Measurements from ENCODE around the gene ROBO2.

GRCh38 chr3:77262361-77262760 is 222.5 kb downstream of the ROBO2 start:
- TF ChIP-seq, protein P1, sequence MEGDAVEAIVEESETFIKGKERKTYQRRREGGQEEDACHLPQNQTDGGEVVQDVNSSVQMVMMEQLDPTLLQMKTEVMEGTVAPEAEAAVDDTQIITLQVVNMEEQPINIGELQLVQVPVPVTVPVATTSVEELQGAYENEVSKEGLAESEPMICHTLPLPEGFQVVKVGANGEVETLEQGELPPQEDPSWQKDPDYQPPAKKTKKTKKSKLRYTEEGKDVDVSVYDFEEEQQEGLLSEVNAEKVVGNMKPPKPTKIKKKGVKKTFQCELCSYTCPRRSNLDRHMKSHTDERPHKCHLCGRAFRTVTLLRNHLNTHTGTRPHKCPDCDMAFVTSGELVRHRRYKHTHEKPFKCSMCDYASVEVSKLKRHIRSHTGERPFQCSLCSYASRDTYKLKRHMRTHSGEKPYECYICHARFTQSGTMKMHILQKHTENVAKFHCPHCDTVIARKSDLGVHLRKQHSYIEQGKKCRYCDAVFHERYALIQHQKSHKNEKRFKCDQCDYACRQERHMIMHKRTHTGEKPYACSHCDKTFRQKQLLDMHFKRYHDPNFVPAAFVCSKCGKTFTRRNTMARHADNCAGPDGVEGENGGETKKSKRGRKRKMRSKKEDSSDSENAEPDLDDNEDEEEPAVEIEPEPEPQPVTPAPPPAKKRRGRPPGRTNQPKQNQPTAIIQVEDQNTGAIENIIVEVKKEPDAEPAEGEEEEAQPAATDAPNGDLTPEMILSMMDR (IDR thresholded peaks at IDR 0.05), result no peak
- no peak for TF ChIP-seq POLR2A (IDR thresholded peaks at IDR 0.05)

Measured in heart left ventricle (tissue), 13 donors.